ENCODE results near the gene TXNDC2. TPM values are rescaled to one million over a fixed set of nuclear protein-coding genes. Genes with fewer than 3 reads are reported as not detected.
"Not testable (repeated sequence)": the region's sequence is repeated elsewhere in the genome, so short reads cannot be mapped to it uniquely, and the experiment has no call there.

The TXNDC2 gene
- total RNA-seq, 1 donor: under 0.01 TPM

GRCh38 chr18:9884090-9884489 is 1.7 kb upstream of the TXNDC2 start:
- H3K4me3 ChIP-seq (ENCODE audit: low read depth, low read length): no peak overlapping the region
- no peak for TF ChIP-seq CTCF (IDR thresholded peaks at IDR 0.05; ENCODE audit: insufficient read depth, low read depth, low read length)
- no peak for DNase-seq (ENCODE audit: low read depth)

GRCh38 chr18:9884532-9885140 is 1.1 kb upstream of the TXNDC2 start:
- no peak for DNase-seq (ENCODE audit: low read depth)
- TF ChIP-seq CTCF (IDR thresholded peaks at IDR 0.05; ENCODE audit: insufficient read depth, low read depth, low read length): no peak
- H3K4me3 ChIP-seq (ENCODE audit: low read depth, low read length): no peak overlapping the region

GRCh38 chr18:9886005-9886348 is 204 bp downstream of the TXNDC2 start:
- no peak for TF ChIP-seq CTCF (IDR thresholded peaks at IDR 0.05; ENCODE audit: insufficient read depth, low read depth, low read length)
- no peak for DNase-seq (ENCODE audit: low read depth)
- H3K4me3 ChIP-seq (ENCODE audit: low read depth, low read length): no peak overlapping the region

- no peak for TF ChIP-seq CTCF (IDR thresholded peaks at IDR 0.05; ENCODE audit: insufficient read depth, low read depth, low read length)
- H3K4me3 ChIP-seq (ENCODE audit: low read depth, low read length): no peak overlapping the region
- no peak for DNase-seq (ENCODE audit: low read depth)
Observed at GRCh38 chr18:9887992-9888391, 2.2 kb downstream of the TXNDC2 start.

- DNase-seq (ENCODE audit: low read depth): no peak
- TF ChIP-seq CTCF (IDR thresholded peaks at IDR 0.05; ENCODE audit: insufficient read depth, low read depth, low read length): no peak
- no peak overlapping the region for H3K4me3 ChIP-seq (ENCODE audit: low read depth, low read length)
Observed at GRCh38 chr18:9890196-9890595, 4.4 kb downstream of the TXNDC2 start.

- no peak for DNase-seq (ENCODE audit: low read depth)
- no peak overlapping the region for H3K4me3 ChIP-seq (ENCODE audit: low read depth, low read length)
- no peak for TF ChIP-seq CTCF (IDR thresholded peaks at IDR 0.05; ENCODE audit: insufficient read depth, low read depth, low read length)
Observed at GRCh38 chr18:9890957-9891356, 5.2 kb downstream of the TXNDC2 start.

GRCh38 chr18:9891515-9891914 is 5.7 kb downstream of the TXNDC2 start:
- DNase-seq (ENCODE audit: low read depth); H3K4me3 ChIP-seq (ENCODE audit: low read depth, low read length): not testable (repeated sequence)
